ENCODE results near the gene MUCL3. TPM values are rescaled to one million over a fixed set of nuclear protein-coding genes. Genes with fewer than 3 reads are reported as not detected.

MUCL3 gene
- total and polyA plus RNA-seq, 2 of the 8 experiments (the other 6 are each of a cell fraction or from before 2014, with no cell fraction given): 0.15 to 0.37 TPM

DNA sequence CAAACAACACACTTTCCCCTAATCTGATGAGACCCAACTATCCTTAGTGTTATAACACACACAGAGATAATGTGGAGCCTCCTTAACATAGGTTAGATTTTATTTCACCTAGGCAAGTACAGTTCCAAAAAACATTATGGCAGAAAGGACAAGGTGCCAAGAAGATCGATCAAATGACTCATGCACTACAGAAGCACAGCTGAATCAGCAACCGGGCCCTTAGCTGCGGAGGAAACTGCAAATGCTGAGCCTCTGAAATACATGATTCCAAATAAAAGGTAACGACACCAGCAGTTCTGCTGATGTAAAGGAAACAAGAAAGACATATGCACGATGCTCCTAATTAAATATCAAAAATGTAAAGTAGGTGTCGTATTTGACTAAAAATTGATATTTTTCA is 22.9 kb downstream of the MUCL3 start (continued):
- TF ChIP-seq, protein P1, sequence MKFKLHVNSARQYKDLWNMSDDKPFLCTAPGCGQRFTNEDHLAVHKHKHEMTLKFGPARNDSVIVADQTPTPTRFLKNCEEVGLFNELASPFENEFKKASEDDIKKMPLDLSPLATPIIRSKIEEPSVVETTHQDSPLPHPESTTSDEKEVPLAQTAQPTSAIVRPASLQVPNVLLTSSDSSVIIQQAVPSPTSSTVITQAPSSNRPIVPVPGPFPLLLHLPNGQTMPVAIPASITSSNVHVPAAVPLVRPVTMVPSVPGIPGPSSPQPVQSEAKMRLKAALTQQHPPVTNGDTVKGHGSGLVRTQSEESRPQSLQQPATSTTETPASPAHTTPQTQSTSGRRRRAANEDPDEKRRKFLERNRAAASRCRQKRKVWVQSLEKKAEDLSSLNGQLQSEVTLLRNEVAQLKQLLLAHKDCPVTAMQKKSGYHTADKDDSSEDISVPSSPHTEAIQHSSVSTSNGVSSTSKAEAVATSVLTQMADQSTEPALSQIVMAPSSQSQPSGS (IDR thresholded peaks at IDR 0.05; ENCODE audit: low read length): no peak
- TF ChIP-seq CBX8 (IDR thresholded peaks at IDR 0.05; ENCODE audit: borderline replicate concordance, low read depth, low read length) (no peak), CTBP2 (IDR thresholded peaks at IDR 0.05; ENCODE audit: borderline replicate concordance, insufficient read depth, insufficient read length, low read length) (no peak), CEBPB (IDR thresholded peaks at IDR 0.05; ENCODE audit: low read depth, low read length) (no peak)

Data from H1 (cell line).